Activated T-helper 1 cell treated with anti-CD3 and anti-CD28 coated beads, Interleukin-12 subunit alpha, Interleukin-12 subunit beta, Interleukin-2, Interleukin-4 antibody, amounts not matched to agents 30 ng/mL and 10 ng/mL and 1 ng/mL, durations not matched to agents 14 hours and 24 hours and 36 hours (primary cell): ENCODE results near the gene CTSE. TPM values are rescaled to one million over a fixed set of nuclear protein-coding genes. Genes with fewer than 3 reads are reported as not detected.
"Not testable (repeated sequence)": the region's sequence is repeated elsewhere in the genome, so short reads cannot be mapped to it uniquely, and the experiment has no call there.

ENCODE experiments used
- DNase-seq: peaks from one replicate; pipeline ENCODE4 v3.0.0; 2021; ENCODE audit warnings: low spot score
- H3K27ac Mint-ChIP-seq: one replicate; pipeline ENCODE4 v1.8.0; 2021; ENCODE audit warnings: mild to moderate bottlenecking, mixed read lengths
- H3K27me3 Mint-ChIP-seq: one replicate; pipeline ENCODE4 v1.8.0; 2022; ENCODE audit warnings: mild to moderate bottlenecking, moderate library complexity, mixed read lengths; ENCODE audit not compliant: insufficient read depth
- H3K36me3 Mint-ChIP-seq: one replicate; pipeline ENCODE4 v1.8.0; 2021; ENCODE audit warnings: low read depth, mixed read lengths
- H3K4me1 Mint-ChIP-seq: one replicate; pipeline ENCODE4 v1.8.0; 2021; ENCODE audit warnings: low read depth, mixed read lengths
- H3K4me3 Mint-ChIP-seq: one replicate; pipeline ENCODE4 v1.8.0; 2021; ENCODE audit warnings: mild to moderate bottlenecking, moderate library complexity, mixed read lengths
- H3K9me3 Mint-ChIP-seq: one replicate; pipeline ENCODE4 v1.8.0; 2021; ENCODE audit warnings: mixed read lengths
- intact Hi-C: fragments of 100-400 bp; cut with micrococcal nuclease; formaldehyde crosslinking; loops from one replicate; pipeline ENCODE4 v1.15.1; 2024
- total RNA-seq: library from RNA; stranded (reverse); gene quantifications from 2 replicates; pipeline ENCODE4 v1.2.3, GENCODE V29; 2022

Gene CTSE
- total RNA-seq, 1 donor from 2014 or later, result not detected

DNA sequence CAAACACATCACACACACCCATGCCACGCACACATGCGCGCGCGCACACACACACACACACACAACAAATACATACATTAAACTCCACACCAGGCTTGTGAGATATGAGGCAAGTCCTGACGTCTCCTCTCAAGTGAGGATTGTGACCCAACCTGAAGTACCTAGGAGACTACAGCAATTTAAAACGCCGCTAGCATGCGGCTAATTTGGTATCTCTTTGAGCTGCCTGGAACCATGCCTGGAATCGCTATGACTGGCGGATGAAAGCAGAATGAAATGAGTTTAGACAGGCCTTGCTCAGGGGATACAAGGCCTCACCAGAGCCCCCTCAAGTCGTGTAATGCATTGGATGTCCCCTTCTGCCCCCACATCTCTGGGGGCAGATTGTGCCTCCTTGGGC, 18.9 kb downstream of the CTSE start:
- H3K27ac Mint-ChIP-seq, result no peak overlapping the region
- no peaks in the 10 kb centered on the region for H3K36me3 Mint-ChIP-seq
- no peak overlapping the region for H3K4me3 Mint-ChIP-seq

GRCh38 chr1:206003854-206004800, 19.6 kb downstream of the CTSE start:
- no peaks in the 10 kb centered on the region for H3K9me3 Mint-ChIP-seq
- peaks cover 35% of the 10 kb centered on the region for H3K4me1 Mint-ChIP-seq
- no peak overlapping the region for H3K4me3 Mint-ChIP-seq
- peak overlapping the region; percentile 0 for H3K27ac Mint-ChIP-seq
- intact Hi-C loops, result loop anchor here (5.0 kb wide), 1 partner anchor 48 kb away; the partner anchor contains the start of gene RHEX
- DNase-seq, result no peak
- H3K27me3 Mint-ChIP-seq, result no peaks in the 10 kb centered on the region
- no peaks in the 10 kb centered on the region for H3K36me3 Mint-ChIP-seq

More for the DNA sequence above, 18.9 kb downstream of the CTSE start:
- no peaks in the 10 kb centered on the region for H3K9me3 Mint-ChIP-seq
- peaks cover 35% of the 10 kb centered on the region for H3K4me1 Mint-ChIP-seq
- H3K27me3 Mint-ChIP-seq, result peaks cover 3% of the 10 kb centered on the region
- intact Hi-C loops, result loop anchor here (5.0 kb wide), 1 partner anchor 47 kb away; the partner anchor contains the start of gene RHEX
- no peak for DNase-seq

- Mint-ChIP-seq H3K9me3 (no peaks in the 10 kb centered on the region), H3K4me1 (peaks cover 35% of the 10 kb centered on the region), H3K27ac (peak within 1 kb of the TSS; percentile 0), H3K4me3 (no peak within 1 kb of the TSS), H3K36me3 (no peaks in the 10 kb centered on the region), H3K27me3 (no peaks in the 10 kb centered on the region)
- intact Hi-C loops, result loop anchor here (5.0 kb wide), 1 partner anchor 49 kb away; the partner anchor contains the start of gene RHEX
- DNase-seq, result no peak
Observed at GRCh38 chr1:206002871-206003801, 20.6 kb downstream of the CTSE start, which contains the start of gene RAB7B. Gene RAB7B, minus strand, starts transcription at chr1:206003395. Its CDS starts 9,260 bp downstream, at chr1:205994135.

DNA sequence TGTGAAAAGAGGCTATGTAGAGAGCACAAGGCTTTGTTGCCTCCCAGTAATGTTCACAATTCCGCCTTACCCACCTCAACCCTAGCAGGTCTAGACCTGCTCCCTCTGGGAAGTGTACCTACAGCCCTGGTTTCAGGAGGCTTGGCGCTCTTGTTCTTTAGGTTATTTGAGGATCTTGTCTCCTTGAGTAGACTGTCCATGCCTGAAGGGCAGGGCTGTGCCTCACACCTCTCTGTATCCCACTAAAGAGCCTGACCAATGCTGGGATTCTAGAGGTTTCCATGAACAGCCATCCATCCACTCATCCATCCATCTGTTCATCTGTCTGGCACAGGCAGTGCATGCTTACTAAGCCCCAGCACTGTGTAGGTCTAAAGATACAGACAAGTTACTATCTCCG, 21.5 kb downstream of the CTSE start:
- Mint-ChIP-seq H3K27ac (no peak overlapping the region), H3K27me3 (no peaks in the 10 kb centered on the region), H3K36me3 (no peaks in the 10 kb centered on the region), H3K9me3 (no peaks in the 10 kb centered on the region), H3K4me1 (peaks cover 35% of the 10 kb centered on the region), H3K4me3 (no peak overlapping the region)
- DNase-seq, result no peak
- intact Hi-C loops, result loop anchor here (5.0 kb wide), 1 partner anchor 50 kb away; the partner anchor contains the start of gene RHEX

GRCh38 chr1:206001476-206001888, 22.2 kb downstream of the CTSE start:
- no peak overlapping the region for H3K4me3 Mint-ChIP-seq
- no peaks in the 10 kb centered on the region for H3K36me3 Mint-ChIP-seq
- no peaks in the 10 kb centered on the region for H3K9me3 Mint-ChIP-seq
- H3K27me3 Mint-ChIP-seq, result peaks cover 2% of the 10 kb centered on the region
- DNase-seq, result no peak
- H3K27ac Mint-ChIP-seq, result peak overlapping the region; percentile 10
- H3K4me1 Mint-ChIP-seq, result peaks cover 37% of the 10 kb centered on the region
- intact Hi-C loops, result loop anchor here (5.0 kb wide), 1 partner anchor 51 kb away; the partner anchor contains the start of gene RHEX

- Mint-ChIP-seq H3K36me3 (no peaks in the 10 kb centered on the region), H3K9me3 (no peaks in the 10 kb centered on the region), H3K4me1 (peaks cover 41% of the 10 kb centered on the region), H3K4me3 (no peak overlapping the region), H3K27me3 (peaks cover 4% of the 10 kb centered on the region), H3K27ac (no peak overlapping the region)
- intact Hi-C loops, result loop anchor here (5.0 kb wide), 1 partner anchor 52 kb away; the partner anchor contains the start of gene RHEX
- no peak for DNase-seq
Observed at GRCh38 chr1:206000641-206001339, 22.9 kb downstream of the CTSE start.

- no peak overlapping the region for H3K4me3 Mint-ChIP-seq
- no peak for DNase-seq
- no peaks in the 10 kb centered on the region for H3K9me3 Mint-ChIP-seq
- intact Hi-C loops, result no loop called here
- no peaks in the 10 kb centered on the region for H3K36me3 Mint-ChIP-seq
- H3K4me1 Mint-ChIP-seq, result peaks cover 30% of the 10 kb centered on the region
- H3K27me3 Mint-ChIP-seq, result peaks cover 7% of the 10 kb centered on the region
- H3K27ac Mint-ChIP-seq, result no peak overlapping the region
Observed at GRCh38 chr1:205998457-205999241, 25.0 kb downstream of the CTSE start.

DNA sequence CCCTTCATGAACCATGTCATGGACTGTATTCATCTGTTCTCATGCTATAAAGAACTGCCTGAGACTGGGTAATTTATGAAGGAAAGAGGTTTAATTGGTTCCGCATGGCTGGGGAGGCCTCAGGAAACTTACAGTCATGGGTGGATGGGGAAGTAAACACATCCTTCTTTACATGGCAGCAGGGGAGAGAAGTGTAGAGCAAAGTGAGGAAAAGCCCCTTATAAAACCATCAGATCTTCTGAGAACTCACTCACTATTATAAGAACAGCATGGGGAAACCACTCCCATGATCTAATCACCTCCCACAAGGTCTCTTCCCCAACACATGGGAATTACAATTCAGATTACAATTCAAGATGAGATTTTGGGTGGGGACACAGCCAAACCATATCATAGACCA, 27.1 kb downstream of the CTSE start:
- Mint-ChIP-seq H3K4me1 (peaks cover 17% of the 10 kb centered on the region), H3K27me3 (peaks cover 12% of the 10 kb centered on the region)
- H3K36me3 Mint-ChIP-seq, intact Hi-C loops, H3K9me3 Mint-ChIP-seq, H3K4me3 Mint-ChIP-seq, H3K27ac Mint-ChIP-seq, DNase-seq: not testable (repeated sequence)

DNA sequence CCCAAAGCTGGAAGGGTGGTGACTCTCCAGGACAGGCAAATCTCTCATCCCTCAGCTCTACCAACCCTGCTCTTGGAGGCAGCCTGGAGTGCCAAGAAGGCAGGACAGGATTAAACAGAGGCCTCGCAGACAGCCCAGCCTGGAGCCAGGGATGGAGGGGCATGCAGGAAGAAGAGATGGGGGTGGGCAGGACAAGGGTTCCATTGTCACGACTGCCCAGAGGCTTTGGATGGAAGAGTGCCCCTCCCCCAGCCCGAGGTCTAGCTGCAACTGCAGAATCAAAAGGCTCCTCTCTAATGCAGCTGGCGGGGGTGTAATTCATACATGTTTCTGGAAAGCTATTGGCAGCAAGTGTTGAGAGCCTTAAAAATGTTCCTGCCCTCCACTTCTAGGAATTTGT, 29.3 kb downstream of the CTSE start:
- Mint-ChIP-seq H3K27ac (no peak overlapping the region), H3K9me3 (no peaks in the 10 kb centered on the region), H3K27me3 (peaks cover 18% of the 10 kb centered on the region), H3K4me3 (no peak overlapping the region), H3K36me3 (no peaks in the 10 kb centered on the region), H3K4me1 (peaks cover 5% of the 10 kb centered on the region)
- intact Hi-C loops, result no loop called here
- DNase-seq, result no peak

GRCh38 chr1:205993068-205993467, 30.6 kb downstream of the CTSE start:
- DNase-seq, result no peak
- intact Hi-C loops, result no loop called here
- Mint-ChIP-seq H3K4me3 (no peak overlapping the region), H3K36me3 (no peaks in the 10 kb centered on the region), H3K9me3 (no peaks in the 10 kb centered on the region), H3K27me3 (peaks cover 18% of the 10 kb centered on the region), H3K4me1 (peaks cover 5% of the 10 kb centered on the region), H3K27ac (no peak overlapping the region)

DNA sequence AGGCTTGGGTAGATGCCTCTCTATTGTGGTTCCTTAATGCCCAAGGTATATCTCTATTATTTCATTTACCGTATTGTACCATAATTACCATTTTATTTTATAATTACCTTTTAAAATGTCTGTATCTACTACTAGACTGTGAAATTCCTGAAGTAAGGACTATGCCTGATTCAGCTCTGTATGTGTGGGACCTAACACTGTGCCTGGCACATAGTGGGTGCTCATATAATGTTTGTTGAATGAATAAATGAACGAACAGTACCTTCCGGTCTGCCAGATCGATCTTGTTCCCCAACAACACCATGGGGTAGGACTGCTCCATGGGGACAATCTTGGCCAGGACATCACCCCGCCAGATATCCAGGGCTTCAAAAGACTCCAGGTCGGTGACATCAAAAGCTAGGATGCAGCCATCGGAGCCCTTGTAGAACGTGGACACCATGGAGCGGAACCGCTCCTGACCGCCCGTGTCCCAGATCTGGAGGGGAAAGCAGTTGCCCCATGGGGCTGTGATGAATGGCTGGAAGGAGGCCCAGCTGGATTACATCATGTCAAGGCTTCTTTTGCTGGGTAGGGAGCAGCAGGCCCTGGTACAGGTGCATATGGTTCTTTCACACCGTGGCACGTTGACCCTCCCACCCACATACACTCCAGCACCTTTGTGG, 31.3 kb downstream of the CTSE start:
- H3K9me3 Mint-ChIP-seq, result no peaks in the 10 kb centered on the region
- H3K4me3 Mint-ChIP-seq, result no peak overlapping the region
- no peak for DNase-seq
- intact Hi-C loops, result no loop called here
- peaks cover 5% of the 10 kb centered on the region for H3K4me1 Mint-ChIP-seq
- peaks cover 18% of the 10 kb centered on the region for H3K27me3 Mint-ChIP-seq
- H3K27ac Mint-ChIP-seq, result no peak overlapping the region
- no peaks in the 10 kb centered on the region for H3K36me3 Mint-ChIP-seq
